SK-N-SH (cell line): Measurements from ENCODE around the gene THSD4. TPM values are rescaled to one million over a fixed set of nuclear protein-coding genes. Genes with fewer than 3 reads are reported as not detected.

Experiments
- CTCF ChIA-PET: fragments of 300-600, 350-600 bp; formaldehyde crosslinking; extraction: SDS; loops from one replicate; lab custom pipeline; 2021; lab: Yijun Ruan, JAX
- POLR2A ChIA-PET: fragments of 350-600 bp; sonication (Branson Sonifier 250); formaldehyde crosslinking; extraction: SDS; loops from one replicate; lab custom pipeline; 2020; ENCODE audit warnings: antibody characterized with exemption, inconsistent platforms; lab: Yijun Ruan, JAX
- DNase-seq: peaks from one replicate; pipeline ENCODE4 v3.0.0; 2012
- H2AFZ ChIP-seq: fragments of 200-600 bp; sonication (generic); 2 replicates; pipeline ENCODE4 v1.8.1; 2016; ENCODE audit warnings: antibody characterized with exemption, mild to moderate bottlenecking, low read depth
- H3F3A ChIP-seq: fragments of 200-600 bp; sonication (generic); replicated peaks from 2 replicates; pipeline ENCODE3; 2016; ENCODE audit warnings: antibody characterized with exemption, mild to moderate bottlenecking; ENCODE audit not compliant: insufficient read depth
- H3K27ac ChIP-seq, 2 experiments: fragments of 200-500 bp in 1 of 2; fragments of 200-600 bp in 1 of 2; sonication (Bioruptor generic) in 1 of 2; sonication (generic), shearing (Covaris generic) in 1 of 2; 2 replicates each; pipeline versions ENCODE4 v1.5.1 to v1.6.1; 2014 to 2016; ENCODE audit warnings: low read depth in 2 of 2, inconsistent platforms in 1 of 2, low read length in 1 of 2, mild to moderate bottlenecking in 1 of 2, mixed read lengths in 1 of 2
- H3K27me3 ChIP-seq: fragments of 200-600 bp; sonication (generic), shearing (Covaris generic); 2 replicates; pipeline ENCODE4 v1.6.1; 2016; ENCODE audit warnings: mixed run types; ENCODE audit not compliant: insufficient read depth
- H3K36me3 ChIP-seq, 2 experiments: fragments of 200-500 bp in 1 of 2; fragments of 200-600 bp in 1 of 2; sonication (Bioruptor generic) in 1 of 2; sonication (generic) in 1 of 2; replicated peaks in 1 of 2; 2 replicates each; pipeline versions ENCODE3 to v1.5.1; 2014 to 2016; ENCODE audit warnings: low read length in 1 of 2, mild to moderate bottlenecking in 1 of 2; ENCODE audit not compliant: insufficient read depth in 2 of 2, control insufficient read depth in 1 of 2
- H3K4me1 ChIP-seq, 2 experiments: fragments of 200-500 bp in 1 of 2; fragments of 200-600 bp in 1 of 2; sonication (Bioruptor generic) in 1 of 2; sonication (generic), shearing (Covaris generic) in 1 of 2; 2 replicates each; pipeline versions ENCODE4 v1.5.1 to v1.6.1; 2014 to 2016; ENCODE audit warnings: low read depth in 1 of 2, low read length in 1 of 2, mixed run types in 1 of 2; ENCODE audit not compliant: insufficient read depth in 2 of 2, control insufficient read depth in 1 of 2
- H3K4me2 ChIP-seq: fragments of 200-600 bp; sonication (generic), shearing (Covaris generic); 2 replicates; pipeline ENCODE4 v1.6.1; 2017; ENCODE audit warnings: mixed run types
- H3K4me3 ChIP-seq, 2 experiments: fragments of 200-500 bp in 1 of 2; fragments of 200-600 bp in 1 of 2; sonication (Bioruptor generic) in 1 of 2; sonication (generic), shearing (Covaris generic) in 1 of 2; 2 replicates each; pipeline versions ENCODE4 v1.5.1 to v1.8.1; 2014 to 2016; ENCODE audit warnings: low read depth in 2 of 2, inconsistent platforms in 1 of 2, low read length in 1 of 2, mild to moderate bottlenecking in 1 of 2, mixed read lengths in 1 of 2, moderate library complexity in 1 of 2
- H3K79me2 ChIP-seq: fragments of 200-600 bp; sonication (generic); 2 replicates; pipeline ENCODE4 v1.8.1; 2017; ENCODE audit warnings: mild to moderate bottlenecking; ENCODE audit not compliant: insufficient read depth
- H3K9ac ChIP-seq: fragments of 200-600 bp; sonication (generic); 2 replicates; pipeline ENCODE4 v1.6.1; 2017; ENCODE audit warnings: mixed run types
- H3K9me2 ChIP-seq: fragments of 200-600 bp; sonication (generic); 2 replicates; pipeline ENCODE4 v1.6.1; 2017; ENCODE audit warnings: mixed run types
- H3K9me3 ChIP-seq: fragments of 200-600 bp; sonication (generic); 2 replicates; pipeline ENCODE4 v1.6.1; 2017; ENCODE audit warnings: mixed run types, mild to moderate bottlenecking, moderate library complexity
- H4K20me1 ChIP-seq: fragments of 200-600 bp; sonication (generic); 2 replicates; pipeline ENCODE4 v1.6.1; 2017; ENCODE audit warnings: mild to moderate bottlenecking, mixed run types; ENCODE audit not compliant: insufficient read depth
- CTCF ChIP-seq: fragments of 200-600 bp; sonication (generic); IDR thresholded peaks from 2 replicates; pipeline ENCODE4 v1.6.1; 2017; ENCODE audit warnings: antibody characterized with exemption, mild to moderate bottlenecking, moderate library complexity
- JUND ChIP-seq: IDR thresholded peaks from 2 replicates; pipeline ENCODE4 v1.4.0; 2012
- NRF1 ChIP-seq: IDR thresholded peaks from 2 replicates; pipeline ENCODE4 v1.6.1; 2012; ENCODE audit warnings: low read depth, mild to moderate bottlenecking, low read length
- RAD21 ChIP-seq: IDR thresholded peaks from 2 replicates; pipeline ENCODE4 v1.6.1; 2012; ENCODE audit warnings: mild to moderate bottlenecking, low read length
- REST ChIP-seq: IDR thresholded peaks from 2 replicates; pipeline ENCODE4 v1.6.1; 2012; ENCODE audit warnings: mild to moderate bottlenecking, low read depth, low read length, moderate library complexity
- RXRA ChIP-seq: IDR thresholded peaks from 2 replicates; pipeline ENCODE4 v1.4.0; 2012; ENCODE audit warnings: low read depth, mild to moderate bottlenecking, borderline replicate concordance
- SMC3 ChIP-seq: IDR thresholded peaks from 2 replicates; pipeline ENCODE4 v1.6.1; 2012; ENCODE audit warnings: low read depth, low read length, improper control_type of control experiment
- YY1 ChIP-seq: IDR thresholded peaks from 2 replicates; pipeline ENCODE4 v1.4.0; 2012; ENCODE audit warnings: low read depth, mild to moderate bottlenecking
- WGBS: methylation state at CpG from one replicate; pipeline ENCODE4 v1.1.6; 2017; ENCODE audit warnings: low lambda C conversion rate; 5-methylcytosine and 5-hydroxymethylcytosine counted together
- polyA plus RNA-seq, 3 experiments: library from polyadenylated mRNA; depleted of rRNA; stranded (reverse); fragments of >200 nt; gene quantifications; 2 replicates each; pipeline ENCODE4 v1.2.3, GENCODE V29; 2012

Gene THSD4
- polyA plus RNA-seq, 1 of the 3 experiments (the other 2 are of a cell fraction), result 79.1 TPM

- Histone ChIP-seq H3K27ac (no peak overlapping the region), H2AFZ (no peak overlapping the region), H3K36me3 (peaks cover 0 to 12% of the 10 kb centered on the region in 2 experiments), H3K4me2 (no peak overlapping the region), H3K4me1 (peaks cover 0 to 5% of the 10 kb centered on the region in 2 experiments; a peak in 3 of 4 replicates), H3K79me2 (no peaks in the 10 kb centered on the region), H3K9ac (no peak overlapping the region), H3K9me2 (no peaks in the 10 kb centered on the region), H4K20me1 (no peaks in the 10 kb centered on the region), H3K9me3 (no peaks in the 10 kb centered on the region), H3K27me3 (no peaks in the 10 kb centered on the region), H3F3A (peaks cover 8% of the 10 kb centered on the region), H3K4me3 (no peak overlapping the region)
- DNase-seq, result peak; percentile 71
- POLR2A ChIA-PET, result no interaction called here
- TF ChIP-seq RAD21 (peak; percentile 88), SMC3 (peak; percentile 90), JUND (no peak), RXRA (peak; percentile 33; the same call in 1 of the 2 replicates), REST (peak; percentile 42; the same call in 1 of the 2 replicates), CTCF (peak; percentile 86), NRF1 (no peak)
- 45% methylated on average over 15 of the region's 15 CpGs for WGBS
- CTCF ChIA-PET, result interaction anchor here (0.6 to 3.6 kb wide), 34 partner anchors 8 to 453 kb away, joined by 3 to 58 read pairs (median 4); no protein-coding TSS in a partner anchor
These were observed 615.2 kb downstream of the THSD4 start for GRCh38 chr15:71730277-71731144.

GRCh38 chr15:71732636-71733035 lies 617.4 kb downstream of the THSD4 start:
- CTCF ChIA-PET, result interaction anchor here (0.7 to 3.6 kb wide), 8 partner anchors 11 to 423 kb away, joined by 3 to 18 read pairs (median 4); no protein-coding TSS in a partner anchor
- POLR2A ChIA-PET, result no interaction called here
- Histone ChIP-seq H3K27me3 (no peaks in the 10 kb centered on the region), H3K79me2 (no peaks in the 10 kb centered on the region), H3F3A (no peaks in the 10 kb centered on the region), H3K4me2 (no peak overlapping the region), H3K4me3 (no peak overlapping the region), H3K9me2 (no peaks in the 10 kb centered on the region), H3K27ac (no peak overlapping the region), H3K4me1 (peaks cover 0 to 4% of the 10 kb centered on the region in 2 experiments; a peak in 2 of 4 replicates), H3K9me3 (no peaks in the 10 kb centered on the region), H3K9ac (no peak overlapping the region), H4K20me1 (no peaks in the 10 kb centered on the region), H2AFZ (no peak overlapping the region), H3K36me3 (peaks cover 0 to 12% of the 10 kb centered on the region in 2 experiments)
- no peak for DNase-seq
- 86% methylated on average over 2 of the region's 2 CpGs for WGBS
- no peak for TF ChIP-seq CTCF
- TF ChIP-seq YY1, result no peak
- no peak for TF ChIP-seq SMC3
